NK-92 treated with Interleukin-12 subunit alpha and Interleukin-12 subunit beta, amount 100 ng/mL, for 24 hours (cell line): Measurements from ENCODE around the gene NR4A1.
"Not testable (repeated sequence)": the region's sequence is repeated elsewhere in the genome, so short reads cannot be mapped to it uniquely, and the experiment has no call there.

Source experiments
- DNase-seq: peaks from one replicate; lab custom pipeline; 2025; lab: John Stamatoyannopoulos, UW

Gene NR4A1

DNA sequence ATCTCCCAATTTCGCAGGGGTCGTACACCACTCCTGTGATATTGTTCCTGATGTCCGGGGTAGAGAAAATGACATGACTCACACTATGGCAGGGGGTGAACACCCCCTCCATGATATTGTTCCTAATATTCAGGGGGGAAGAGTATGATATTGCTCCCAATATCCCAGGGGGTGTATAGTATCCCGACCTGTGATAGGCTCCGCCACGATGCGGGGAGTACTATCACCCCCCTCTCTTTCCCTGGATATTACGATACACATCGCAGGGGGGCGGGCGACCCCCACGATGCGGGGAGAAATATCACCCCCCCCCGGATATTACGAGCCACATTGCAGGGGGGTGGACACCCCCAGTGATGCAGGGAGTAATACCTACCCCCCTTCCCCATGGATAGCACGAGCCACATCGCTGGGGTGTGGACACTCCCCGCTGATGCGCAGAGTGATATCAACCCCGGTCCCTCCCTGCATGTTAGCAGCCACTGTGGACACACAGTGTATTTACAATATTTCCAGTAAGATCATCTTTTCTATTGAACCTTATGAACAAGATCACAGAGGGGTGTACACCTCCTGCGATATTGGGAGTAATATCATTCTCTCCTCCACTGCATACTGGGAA, 45.9 kb downstream of the NR4A1 start:
- no peak for DNase-seq

GRCh38 chr12:52104431-52105089, 53.3 kb downstream of the NR4A1 start:
- not testable (repeated sequence) for DNase-seq
